H1 (cell line): Measurements from ENCODE around the gene IKZF1. TPM values are rescaled to one million over a fixed set of nuclear protein-coding genes. Genes with fewer than 3 reads are reported as not detected.

Source experiments
- CTCF ChIA-PET: fragments of 300-600 bp; sonication (Branson Sonifier 250); formaldehyde crosslinking; loops from one replicate; lab custom pipeline; 2021; ENCODE audit not compliant: partially characterized antibody; lab: Charles Lee
- POLR2A ChIA-PET: fragments of 300-600 bp; sonication (Branson Sonifier 250); formaldehyde crosslinking; loops from one replicate; lab custom pipeline; 2021; ENCODE audit warnings: inconsistent platforms; ENCODE audit not compliant: partially characterized antibody; lab: Charles Lee
- DNase-seq, 2 experiments: peaks; one replicate each; pipeline versions ENCODE4 v3.0.0 to v3.0.0-alpha.2; 2010 to 2022; ENCODE audit warnings: low spot score in 2 of 2, low read depth in 1 of 2, mixed read lengths in 1 of 2
- FAIRE-seq: peaks from 2 replicates; lab custom pipeline; 2011; peaks lifted over from hg19 to GRCh38; lab: Jason Lieb, UNC
- H2AFZ ChIP-seq: 2 replicates; pipeline ENCODE4 v1.8.1; 2012; ENCODE audit warnings: low read length, inconsistent platforms
- H2AK5ac ChIP-seq: 2 replicates; pipeline ENCODE4 v1.6.1; 2013; ENCODE audit warnings: low read depth, low read length
- H2BK120ac ChIP-seq: replicated peaks from 2 replicates; pipeline ENCODE3; 2013; ENCODE audit warnings: low read depth, low read length, inconsistent platforms
- H2BK12ac ChIP-seq: 2 replicates; pipeline ENCODE4 v1.6.1; 2013; ENCODE audit warnings: low read depth, low read length
- H2BK15ac ChIP-seq: 2 replicates; pipeline ENCODE4 v1.6.1; 2013; ENCODE audit warnings: low read length
- H2BK20ac ChIP-seq: 2 replicates; pipeline ENCODE4 v1.6.1; 2013; ENCODE audit warnings: low read length
- H2BK5ac ChIP-seq: 2 replicates; pipeline ENCODE4 v1.6.1; 2013; ENCODE audit warnings: low read depth, low read length
- H3K14ac ChIP-seq: 2 replicates; pipeline ENCODE4 v1.6.1; 2013; ENCODE audit warnings: inconsistent platforms; ENCODE audit not compliant: insufficient read length
- H3K18ac ChIP-seq: 2 replicates; pipeline ENCODE4 v1.6.1; 2013; ENCODE audit warnings: low read length; ENCODE audit errors: extremely low read depth
- H3K23ac ChIP-seq: 2 replicates; pipeline ENCODE4 v1.6.1; 2013; ENCODE audit warnings: inconsistent platforms; ENCODE audit not compliant: insufficient read length
- H3K23me2 ChIP-seq: 2 replicates; pipeline ENCODE4 v1.6.1; 2013; ENCODE audit warnings: low read depth, low read length
- H3K27ac ChIP-seq: 2 replicates; pipeline ENCODE4 v1.6.1; 2011; ENCODE audit warnings: low read depth, low read length, inconsistent platforms
- H3K27me3 ChIP-seq, 4 experiments: replicated peaks in 1 of 4; 1 replicate in 1 of 4; 2 replicates in 3 of 4; pipeline versions ENCODE4 v1.6.1 to v1.8.1; 2011 to 2013; ENCODE audit warnings: low read length in 3 of 4, mild to moderate bottlenecking in 3 of 4, inconsistent platforms in 2 of 4, mixed read lengths in 2 of 4, moderate library complexity in 1 of 4; ENCODE audit not compliant: control insufficient read depth in 3 of 4, insufficient read depth in 3 of 4; ENCODE audit errors: extremely low read depth in 1 of 4
- H3K36me3 ChIP-seq, 4 experiments: 2 replicates each; pipeline versions ENCODE4 v1.6.1 to v1.8.1; 2011 to 2013; ENCODE audit warnings: mild to moderate bottlenecking in 4 of 4, low read length in 3 of 4, moderate library complexity in 2 of 4, control low read depth in 1 of 4, inconsistent platforms in 1 of 4; ENCODE audit not compliant: insufficient read depth in 4 of 4, control insufficient read depth in 2 of 4
- H3K4ac ChIP-seq: replicated peaks from 2 replicates; pipeline ENCODE3; 2013; ENCODE audit warnings: low read length, low read depth, mixed read lengths, inconsistent platforms; ENCODE audit not compliant: insufficient read length
- H3K4me1 ChIP-seq, 4 experiments: replicated peaks in 1 of 4; 1 replicate in 1 of 4; 2 replicates in 3 of 4; pipeline versions ENCODE4 v1.6.1 to v1.8.1; 2011 to 2013; ENCODE audit warnings: low read length in 3 of 4, inconsistent platforms in 2 of 4, mixed read lengths in 1 of 4; ENCODE audit not compliant: insufficient read depth in 4 of 4, control insufficient read depth in 3 of 4
- H3K4me2 ChIP-seq, 2 experiments: 2 replicates each; pipeline versions ENCODE4 v1.6.1 to v1.8.1; 2011 to 2013; ENCODE audit warnings: low read depth in 2 of 2, low read length in 2 of 2, control low read depth in 1 of 2, inconsistent platforms in 1 of 2, mild to moderate bottlenecking in 1 of 2; ENCODE audit not compliant: insufficient read depth in 1 of 2
- H3K4me3 ChIP-seq, 4 experiments: fragments of 200-600, 300-600 bp in 1 of 4; sonication (generic), shearing (Covaris generic), sonication (Bioruptor Twin) in 1 of 4; 2 replicates each; pipeline versions ENCODE4 v1.5.1 to v1.8.1; 2011 to 2016; ENCODE audit warnings: low read length in 4 of 4, low read depth in 3 of 4, control low read depth in 2 of 4, inconsistent platforms in 2 of 4, mild to moderate bottlenecking in 2 of 4, mixed read lengths in 1 of 4, moderate library complexity in 1 of 4; ENCODE audit not compliant: insufficient read depth in 2 of 4; ENCODE audit errors: extremely low read depth in 1 of 4
- H3K56ac ChIP-seq: replicated peaks from 2 replicates; pipeline ENCODE3; 2013; ENCODE audit warnings: low read depth, mild to moderate bottlenecking, mixed read lengths, low read length, inconsistent platforms; ENCODE audit not compliant: insufficient read length
- H3K79me1 ChIP-seq: 2 replicates; pipeline ENCODE4 v1.6.1; 2013; ENCODE audit warnings: low read depth, low read length, control low read depth
- H3K79me2 ChIP-seq, 2 experiments: 2 replicates each; pipeline versions ENCODE4 v1.6.1 to v1.8.1; 2012 to 2013; ENCODE audit warnings: low read length in 2 of 2, mild to moderate bottlenecking in 2 of 2, inconsistent platforms in 1 of 2; ENCODE audit not compliant: insufficient read depth in 2 of 2, control insufficient read depth in 1 of 2
- H3K9ac ChIP-seq, 4 experiments: replicated peaks in 1 of 4; 1 replicate in 1 of 4; 2 replicates in 3 of 4; pipeline versions ENCODE4 v1.6.1 to v1.8.1; 2011 to 2013; ENCODE audit warnings: low read depth in 3 of 4, low read length in 3 of 4, control low read depth in 2 of 4, mild to moderate bottlenecking in 2 of 4, moderate library complexity in 2 of 4, inconsistent platforms in 1 of 4; ENCODE audit errors: extremely low read depth in 1 of 4
- H3K9me3 ChIP-seq, 2 experiments: 2 replicates each; pipeline versions ENCODE4 v1.6.1 to v1.8.1; 2012 to 2013; ENCODE audit warnings: mild to moderate bottlenecking in 2 of 2, moderate library complexity in 2 of 2, control low read depth in 1 of 2, inconsistent platforms in 1 of 2, low read depth in 1 of 2, low read length in 1 of 2, mixed read lengths in 1 of 2; ENCODE audit not compliant: insufficient read depth in 2 of 2
- H4K20me1 ChIP-seq, 2 experiments: replicated peaks in 1 of 2; 2 replicates each; pipeline versions ENCODE3 to v1.8.1; 2011 to 2013; ENCODE audit warnings: inconsistent platforms in 2 of 2, low read length in 2 of 2, mild to moderate bottlenecking in 1 of 2; ENCODE audit not compliant: insufficient read depth in 2 of 2, control insufficient read depth in 1 of 2
- H4K5ac ChIP-seq: 2 replicates; pipeline ENCODE4 v1.6.1; 2013; ENCODE audit warnings: low read length, low read depth, mixed read lengths, inconsistent platforms; ENCODE audit not compliant: insufficient read length
- H4K8ac ChIP-seq: 2 replicates; pipeline ENCODE4 v1.8.0; 2013; ENCODE audit warnings: mild to moderate bottlenecking, moderate library complexity, low read length, inconsistent platforms; ENCODE audit not compliant: insufficient read depth; ENCODE audit errors: extremely low read depth
- H4K91ac ChIP-seq: replicated peaks from 2 replicates; pipeline ENCODE3; 2013; ENCODE audit warnings: low read length, mixed read lengths, inconsistent platforms; ENCODE audit not compliant: insufficient read length
- BACH1 ChIP-seq: IDR thresholded peaks from 2 replicates; pipeline ENCODE4 v1.6.1; 2012; ENCODE audit warnings: low read length, improper control_type of control experiment
- CBX8 ChIP-seq: fragments of 300-800, 300-1000 bp; sonication (generic); IDR thresholded peaks from 2 replicates; pipeline ENCODE4 v1.7.1; 2016; ENCODE audit warnings: low read depth, low read length, borderline replicate concordance
- CHD1 ChIP-seq: IDR thresholded peaks from 2 replicates; pipeline ENCODE4 v1.6.1; 2012; ENCODE audit warnings: low read depth, low read length, improper control_type of control experiment
- JUND ChIP-seq: IDR thresholded peaks from 2 replicates; pipeline ENCODE4 v1.6.1; 2011; ENCODE audit warnings: mild to moderate bottlenecking, improper control_type of control experiment, low read length
- SP1 ChIP-seq: IDR thresholded peaks from 2 replicates; pipeline ENCODE4 v1.6.1; 2011; ENCODE audit warnings: low read depth, low read length
- TAF7 ChIP-seq: optimal IDR thresholded peaks from 2 replicates; pipeline ENCODE3; 2011; ENCODE audit warnings: low read depth, mild to moderate bottlenecking, inconsistent platforms, low read length, moderate library complexity, borderline replicate concordance
- YY1 ChIP-seq: IDR thresholded peaks from 2 replicates; pipeline ENCODE4 v1.6.1; 2011; ENCODE audit warnings: low read depth, mild to moderate bottlenecking, low read length
- WGBS, 2 experiments: shearing (Covaris generic) in 1 of 2; methylation state at CpG; one replicate each; pipeline versions ENCODE4 v1.1.6 to v1.1.7; 2013 to 2015; ENCODE audit warnings: low lambda C conversion rate in 2 of 2, mixed read lengths in 2 of 2, inconsistent platforms in 1 of 2, low coverage in 1 of 2, missing lambda C conversion rate in 1 of 2; ENCODE audit not compliant: insufficient replicate concordance in 2 of 2, insufficient coverage in 1 of 2, insufficient read length in 1 of 2; ENCODE audit errors: extremely low coverage in 1 of 2, missing lambda C conversion rate in 1 of 2; 5-methylcytosine and 5-hydroxymethylcytosine counted together
- polyA plus RNA-seq, 7 experiments: library from polyadenylated mRNA; depleted of rRNA in 3 of 7; stranded (reverse) in 5 of 7; unstranded in 2 of 7; fragments of >200 nt in 5 of 7; fragments of 200-250 nt in 2 of 7; gene quantifications; 1 replicate in 5 of 7; 2 replicates in 1 of 7; 4 replicates in 1 of 7; pipeline versions ENCODE4 v1.2.1 to v1.2.3, GENCODE V29; 2011 to 2013; ENCODE audit warnings: missing spikeins in 2 of 7, mixed read lengths in 2 of 7
- total RNA-seq: library from RNA; stranded (reverse); fragmentation: NEBNext Ultra II Directional; extraction: Animal tissue kit (Norgen Biotek cat#: 25700); gene quantifications from 2 replicates; pipeline ENCODE4 v1.2.1, GENCODE V29; 2021

The IKZF1 gene
- total and polyA plus RNA-seq, 2 of the 8 experiments (the other 6 are each of a cell fraction or from before 2014, with no cell fraction given): 0.74 to 1.5 TPM

DNA sequence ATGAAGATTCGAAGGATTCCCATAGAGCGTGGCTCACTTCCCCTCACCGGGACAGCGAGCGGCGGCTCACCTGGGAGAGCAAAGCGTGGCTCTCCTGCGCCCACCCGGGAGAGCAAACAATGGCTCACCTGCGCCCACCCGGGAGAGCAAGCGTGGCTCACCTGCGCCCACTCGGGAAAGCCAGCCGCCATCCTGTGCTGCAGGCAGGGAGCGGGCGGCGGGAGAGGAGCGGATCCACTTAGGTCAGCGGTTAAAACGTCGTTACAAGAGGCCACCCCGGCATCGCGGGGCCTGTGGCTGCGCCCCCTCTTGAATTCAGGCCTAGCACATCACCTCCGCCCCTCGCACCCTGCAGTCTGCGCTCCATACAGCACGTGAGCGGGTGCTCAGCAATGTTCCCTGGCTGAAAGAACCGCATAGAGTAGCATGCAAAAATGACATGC lies 146.1 kb downstream of the IKZF1 start:
- Histone ChIP-seq H3K79me1 (no peaks in the 10 kb centered on the region), H3K14ac (no peak overlapping the region), H2BK15ac (no peak overlapping the region), H3K18ac (peak overlapping the region; percentile 73; the same call in 1 of the 2 replicates), H3K27ac (no peak overlapping the region), H3K27me3 (peaks cover 0 to 5% (median 5%) of the 10 kb centered on the region in 4 experiments; a peak in 4 of 7 replicates), H2AK5ac (no peak overlapping the region), H4K91ac (peak overlapping the region; percentile 69), H2BK20ac (no peak overlapping the region), H2BK5ac (no peak overlapping the region), H3K23me2 (no peaks in the 10 kb centered on the region; the same call in 1 of the 2 replicates), H3K36me3 (peaks cover 0 to 9% (median 3%) of the 10 kb centered on the region in 4 experiments; a peak in 2 of 8 replicates), H3K4me2 (peak overlapping the region; percentile 72 to 87), H2AFZ (peak overlapping the region; percentile 89)
- peak in 1 of 2 experiments; percentile 51 for DNase-seq
- CTCF ChIA-PET: interaction anchor here (1.3 to 1.4 kb wide), 2 partner anchors 12 to 18 kb away, joined by 4 to 6 read pairs; no protein-coding TSS in a partner anchor
- no peak for TF ChIP-seq JUND
- no peak for TF ChIP-seq SP1
- TF ChIP-seq YY1: no peak
- TF ChIP-seq TAF7: no peak
- TF ChIP-seq CHD1: no peak
- TF ChIP-seq BACH1: no peak
- TF ChIP-seq CBX8: no peak
- TF ChIP-seq, all 59 proteins: peak for 0
- Histone ChIP-seq H4K20me1 (no peaks in the 10 kb centered on the region), H3K9me3 (no peaks in the 10 kb centered on the region), H4K5ac (peak overlapping the region; percentile 34), H3K9ac (no peak overlapping the region), H3K56ac (no peak overlapping the region), H4K8ac (no peak overlapping the region), H2BK12ac (0 out of 2 replicates have a peak overlapping the region, but pooled peaks have one; percentile 39), H2BK120ac (no peak overlapping the region), H3K4me3 (peak overlapping the region; percentile 46 to 63 (median 54)), H3K23ac (no peak overlapping the region), H3K4ac (peak overlapping the region; percentile 72), H3K4me1 (peaks cover 2 to 5% (median 3%) of the 10 kb centered on the region in 4 experiments; a peak in 6 of 7 replicates), H3K79me2 (no peaks in the 10 kb centered on the region)
- 52% methylated on average over 32 of the region's 32 CpGs; no CpG with 5 or more reads in 1 of the 2 experiments for WGBS, 2 experiments
- FAIRE-seq: no peak
- POLR2A ChIA-PET: interaction anchor here (1.2 kb wide), 1 partner anchor 14 kb away, joined by 3 read pairs; no protein-coding TSS in a partner anchor
